LoVo (cell line): ENCODE data around the gene TSACC.

ENCODE experiments used
- DNase-seq: peaks from one replicate; pipeline ENCODE4 v3.0.0-alpha.2; 2016; ENCODE audit warnings: low spot score

TSACC gene

DNA sequence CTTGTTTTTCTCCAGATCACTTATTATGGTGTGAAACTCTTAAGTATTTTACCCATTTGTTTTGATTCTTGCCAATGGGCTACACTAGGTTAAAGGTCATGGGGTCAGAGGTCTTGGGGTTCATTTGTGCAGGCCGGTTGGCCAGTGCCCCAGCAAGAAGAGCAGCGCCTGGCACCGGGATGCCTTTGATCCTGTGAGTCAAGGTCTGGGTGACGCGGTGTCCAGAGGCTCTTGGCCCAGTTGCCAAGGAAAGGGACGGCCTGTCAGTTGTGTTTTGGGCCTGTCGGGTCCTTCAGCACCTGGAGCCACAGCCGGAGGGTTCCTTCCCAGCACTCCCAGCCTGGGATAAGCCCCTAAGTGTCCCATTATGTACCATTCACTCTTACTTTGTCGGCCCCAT is 55.8 kb downstream of the TSACC start:
- no peak for DNase-seq

DNA sequence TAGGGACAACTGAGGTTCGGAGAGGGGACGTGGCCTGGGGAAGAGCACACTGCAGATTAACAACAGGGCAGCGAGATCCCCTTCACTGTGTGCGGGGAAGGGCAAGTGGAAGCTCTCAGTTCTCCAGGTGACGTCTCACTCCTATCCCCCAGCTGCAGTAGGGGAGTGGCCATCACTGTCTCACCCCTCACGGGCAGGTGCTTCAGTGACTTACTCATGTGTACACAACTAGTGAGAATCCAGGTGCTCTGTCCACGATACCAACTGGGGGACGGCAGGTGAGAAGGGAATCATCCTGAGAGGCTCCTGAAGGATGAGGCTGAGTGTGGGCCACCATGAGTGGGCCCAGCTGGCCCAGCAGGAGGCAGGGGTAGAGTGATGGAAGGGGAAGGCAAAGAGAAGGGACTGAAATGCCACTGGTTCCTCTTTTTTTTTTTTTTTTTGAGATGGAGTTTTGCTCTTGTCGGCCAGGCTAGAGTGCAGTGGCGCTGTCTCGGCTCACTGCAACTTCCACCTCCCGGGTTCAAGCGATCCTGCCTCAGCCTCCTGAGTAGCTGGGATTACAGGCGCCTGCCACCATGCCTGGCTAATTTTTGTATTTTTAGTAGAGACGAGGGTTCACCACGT is 56.6 kb downstream of the TSACC start:
- DNase-seq = no peak
